HCT116 (cell line): ENCODE data around the gene TLE4. TPM values are rescaled to one million over a fixed set of nuclear protein-coding genes. Genes with fewer than 3 reads are reported as not detected.

Experiments
- ATAC-seq: fragments of 200-7000 bp; cut with Tn5 transposase; 2 replicates; pipeline ENCODE4 v1.9.1; 2020; ENCODE audit warnings: mild to moderate bottlenecking, moderate library complexity
- BruUV-seq: library from RNA; stranded (reverse); fragments of 400-500 nt; replicated peaks from 2 replicates; lab custom pipeline; 2021; lab: Mats Ljungman, UMichigan
- CTCF ChIA-PET: fragments of 300-600 bp; sonication (Branson Sonifier 250); formaldehyde crosslinking; loops from one replicate; lab custom pipeline; 2021; ENCODE audit warnings: antibody characterized with exemption; lab: Charles Lee
- POLR2A ChIA-PET: fragments of 300-600, 350-600 bp; sonication (Branson Sonifier 250); formaldehyde crosslinking; loops from one replicate; lab custom pipeline; 2021; ENCODE audit warnings: antibody characterized with exemption; lab: Charles Lee
- RAD21 ChIA-PET, 2 experiments: fragments of 300-600 bp; sonication (Branson Sonifier 250); formaldehyde crosslinking; loops; one replicate each; lab custom pipeline; 2023; ENCODE audit warnings: low total read pairs in 2 of 2; ENCODE audit not compliant: uncharacterized antibody in 2 of 2, unreplicated experiment in 2 of 2, low non-redundant PET in 1 of 2; lab: Charles Lee
- DNase-seq: peaks from one replicate; pipeline ENCODE4 v3.0.0-alpha.2; 2010; ENCODE audit warnings: low read depth, low spot score
- H2AFZ ChIP-seq: fragments of 200-600 bp; shearing (Covaris generic), sonication (generic); 2 replicates; pipeline ENCODE4 v1.6.1; 2017; ENCODE audit warnings: low read depth, mixed run types, mixed read lengths, antibody characterized with exemption, low read length; ENCODE audit not compliant: poor library complexity, severe bottlenecking
- H3K27ac ChIP-seq: 2 replicates; pipeline ENCODE4 v1.5.1; 2012; ENCODE audit warnings: low read depth, low read length
- H3K27me3 ChIP-seq: fragments of 200-600 bp; sonication (generic); 2 replicates; pipeline ENCODE4 v1.6.1; 2016; ENCODE audit warnings: mixed run types, low read length, mixed read lengths; ENCODE audit not compliant: insufficient read depth
- H3K36me3 ChIP-seq, 2 experiments: fragments of 200-500 bp in 1 of 2; fragments of 200-600 bp in 1 of 2; sonication (Bioruptor generic) in 1 of 2; sonication (generic) in 1 of 2; 2 replicates each; pipeline versions ENCODE4 v1.5.1 to v1.6.1; 2014 to 2016; ENCODE audit warnings: low read length in 2 of 2, inconsistent platforms in 1 of 2, mixed read lengths in 1 of 2, mixed run types in 1 of 2; ENCODE audit not compliant: insufficient read depth in 2 of 2, control insufficient read depth in 1 of 2
- H3K4me1 ChIP-seq, 2 experiments: fragments of 200-600 bp in 1 of 2; sonication (generic) in 1 of 2; 2 replicates each; pipeline versions ENCODE4 v1.5.1 to v1.6.1; 2012 to 2017; ENCODE audit warnings: low read length in 2 of 2, inconsistent platforms in 1 of 2, mild to moderate bottlenecking in 1 of 2, mixed read lengths in 1 of 2, mixed run types in 1 of 2, moderate library complexity in 1 of 2; ENCODE audit not compliant: insufficient read depth in 2 of 2, control insufficient read depth in 1 of 2
- H3K4me2 ChIP-seq: fragments of 200-600 bp; sonication (generic); 2 replicates; pipeline ENCODE4 v1.6.1; 2017; ENCODE audit warnings: mixed run types, low read length, mixed read lengths
- H3K4me3 ChIP-seq, 2 experiments: fragments of 200-600 bp in 1 of 2; sonication (generic) in 1 of 2; replicated peaks in 1 of 2; 2 replicates each; pipeline ENCODE4 v1.5.1; 2011 to 2016; ENCODE audit warnings: low read length in 2 of 2, control low read depth in 1 of 2, low read depth in 1 of 2, mild to moderate bottlenecking in 1 of 2, mixed read lengths in 1 of 2, mixed run types in 1 of 2
- H3K79me2 ChIP-seq: fragments of 200-600 bp; sonication (generic); 2 replicates; pipeline ENCODE4 v1.6.1; 2017; ENCODE audit warnings: mild to moderate bottlenecking, mixed run types, low read length, moderate library complexity, mixed read lengths; ENCODE audit not compliant: insufficient read depth
- H3K9ac ChIP-seq: fragments of 200-600 bp; sonication (generic); 2 replicates; pipeline ENCODE4 v1.6.1; 2016; ENCODE audit warnings: low read length, mixed read lengths
- H3K9me2 ChIP-seq: fragments of 200-600 bp; sonication (generic), shearing (Covaris generic); 2 replicates; pipeline ENCODE4 v1.6.1; 2017; ENCODE audit warnings: mixed run types, mild to moderate bottlenecking, moderate library complexity; ENCODE audit not compliant: insufficient read depth
- H3K9me3 ChIP-seq, 2 experiments: fragments of 200-500 bp in 1 of 2; fragments of 200-600 bp in 1 of 2; sonication (Bioruptor generic) in 1 of 2; sonication (generic) in 1 of 2; 2 replicates each; pipeline ENCODE4 v1.6.1; 2014 to 2017; ENCODE audit warnings: low read length in 2 of 2, mixed read lengths in 2 of 2, inconsistent platforms in 1 of 2, low read depth in 1 of 2, mild to moderate bottlenecking in 1 of 2, mixed run types in 1 of 2, moderate library complexity in 1 of 2; ENCODE audit not compliant: control insufficient read depth in 1 of 2, insufficient read depth in 1 of 2
- H4K20me1 ChIP-seq: fragments of 200-600 bp; sonication (generic), shearing (Covaris generic); 2 replicates; pipeline ENCODE4 v1.6.1; 2017; ENCODE audit warnings: mixed run types, mild to moderate bottlenecking, moderate library complexity; ENCODE audit not compliant: insufficient read depth
- CEBPB ChIP-seq: IDR thresholded peaks from 2 replicates; pipeline ENCODE4 v1.6.1; 2012; ENCODE audit warnings: low read depth
- EGR1 ChIP-seq: IDR thresholded peaks from 2 replicates; pipeline ENCODE4 v1.6.1; 2012; ENCODE audit warnings: low read depth
- ELF1 ChIP-seq: IDR thresholded peaks from 2 replicates; pipeline ENCODE4 v1.6.1; 2012; ENCODE audit warnings: low read depth, borderline replicate concordance
- EZH2phosphoT487 ChIP-seq: fragments of 200-600 bp; IDR thresholded peaks from 2 replicates; pipeline ENCODE4 v1.6.1; 2018; ENCODE audit warnings: antibody characterized with exemption, borderline replicate concordance
- JUND ChIP-seq: IDR thresholded peaks from 2 replicates; pipeline ENCODE4 v1.6.1; 2012
- POLR2A ChIP-seq: IDR thresholded peaks from 2 replicates; pipeline ENCODE4 v1.7.0; 2011; ENCODE audit warnings: borderline replicate concordance; ENCODE audit not compliant: insufficient read depth, insufficient read length; ENCODE audit errors: extremely low read depth
- POLR2AphosphoS5 ChIP-seq: IDR thresholded peaks from 2 replicates; pipeline ENCODE4 v1.6.1; 2011; ENCODE audit warnings: mild to moderate bottlenecking, low read depth, low read length, moderate library complexity
- RAD21 ChIP-seq: IDR thresholded peaks from 2 replicates; pipeline ENCODE4 v1.6.1; 2012; ENCODE audit warnings: low read depth, mild to moderate bottlenecking
- REST ChIP-seq: IDR thresholded peaks from 2 replicates; pipeline ENCODE4 v1.6.1; 2012; ENCODE audit warnings: low read depth
- SIN3A ChIP-seq: IDR thresholded peaks from 2 replicates; pipeline ENCODE4 v1.6.1; 2012; ENCODE audit warnings: low read depth
- SP1 ChIP-seq: IDR thresholded peaks from 2 replicates; pipeline ENCODE4 v1.6.1; 2012; ENCODE audit warnings: low read depth
- SRF ChIP-seq: IDR thresholded peaks from 2 replicates; pipeline ENCODE4 v1.6.1; 2012; ENCODE audit warnings: low read depth
- TCF7L2 ChIP-seq: IDR thresholded peaks from 2 replicates; pipeline ENCODE4 v1.7.0; 2011; ENCODE audit warnings: borderline replicate concordance, inconsistent platforms; ENCODE audit not compliant: insufficient read depth, insufficient read length; ENCODE audit errors: extremely low read depth
- YY1 ChIP-seq: IDR thresholded peaks from 2 replicates; pipeline ENCODE4 v1.6.1; 2011; ENCODE audit warnings: low read length, low read depth, moderate library complexity, mild to moderate bottlenecking; ENCODE audit not compliant: insufficient replicate concordance; ENCODE audit errors: extremely low read depth
- ZFX ChIP-seq: fragments of 450-650 bp; IDR thresholded peaks from 2 replicates; pipeline ENCODE4 v1.6.1; 2017
- ZNF274 ChIP-seq: fragments of 200-500 bp; sonication (Bioruptor generic); IDR thresholded peaks from 2 replicates; pipeline ENCODE4 v1.6.1; 2014; ENCODE audit warnings: mild to moderate bottlenecking, low read depth, low read length, inconsistent platforms
- intact Hi-C: fragments of 100-400 bp; cut with micrococcal nuclease; formaldehyde crosslinking; loops from 2 replicates; pipeline ENCODE4 v1.10.0; 2022
- total RNA-seq: library from RNA; stranded (reverse); gene quantifications from one replicate; pipeline ENCODE4 v1.2.1, GENCODE V29; 2021; ENCODE audit not compliant: unreplicated experiment
- TF ChIP-seq, protein P1 (sequence below): IDR thresholded peaks from 2 replicates; pipeline ENCODE4 v1.6.1; 2012

The TLE4 gene
- total RNA-seq, 1 experiment from 2014 or later: 0.39 TPM

DNA sequence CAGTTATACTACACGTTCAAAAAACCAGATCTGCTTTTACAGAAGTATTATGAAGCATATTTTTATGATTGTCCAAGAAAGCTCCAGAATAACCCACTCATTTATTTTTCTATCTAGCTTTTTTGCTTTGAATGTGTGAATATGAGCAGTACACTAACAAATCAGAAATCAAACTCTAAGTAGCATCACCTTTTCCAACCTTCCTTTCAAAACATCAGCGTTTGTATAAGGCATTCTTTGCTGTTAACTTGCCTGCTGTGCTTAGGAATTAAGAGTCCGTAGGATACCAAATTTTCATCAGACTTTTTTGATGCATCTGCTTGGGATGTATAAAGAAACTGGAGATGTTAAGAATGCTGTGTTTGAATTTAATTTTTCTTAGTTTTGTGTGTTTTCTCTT is 3.8 kb downstream of the TLE4 start:
- no peaks in the 10 kb centered on the region for H4K20me1 ChIP-seq
- no peaks in the 10 kb centered on the region for H3K79me2 ChIP-seq
- intact Hi-C loops: no loop called here
- no peaks in the 10 kb centered on the region for H3K4me1 ChIP-seq
- ChIA-PET RAD21 (no interaction called here), CTCF (no interaction called here), POLR2A (no interaction called here)
- no peak overlapping the region for H3K4me2 ChIP-seq
- no peak overlapping the region for H3K4me3 ChIP-seq
- no peak overlapping the region for H3K27ac ChIP-seq
- BruUV-seq: no TSS peak
- TF ChIP-seq SP1: no peak
- no peak for TF ChIP-seq POLR2AphosphoS5
- TF ChIP-seq ZNF274: no peak
- no peak for TF ChIP-seq ELF1
- DNase-seq (no peak), ATAC-seq (no peak)
- H3K36me3 ChIP-seq: no peaks in the 10 kb centered on the region
- H3K27me3 ChIP-seq: no peaks in the 10 kb centered on the region
- peaks cover 0 to 4% of the 10 kb centered on the region in 2 experiments; a peak in 2 of 4 replicates for H3K9me3 ChIP-seq
- no peak overlapping the region for H2AFZ ChIP-seq
- no peaks in the 10 kb centered on the region for H3K9me2 ChIP-seq
- H3K9ac ChIP-seq: no peak overlapping the region

DNA sequence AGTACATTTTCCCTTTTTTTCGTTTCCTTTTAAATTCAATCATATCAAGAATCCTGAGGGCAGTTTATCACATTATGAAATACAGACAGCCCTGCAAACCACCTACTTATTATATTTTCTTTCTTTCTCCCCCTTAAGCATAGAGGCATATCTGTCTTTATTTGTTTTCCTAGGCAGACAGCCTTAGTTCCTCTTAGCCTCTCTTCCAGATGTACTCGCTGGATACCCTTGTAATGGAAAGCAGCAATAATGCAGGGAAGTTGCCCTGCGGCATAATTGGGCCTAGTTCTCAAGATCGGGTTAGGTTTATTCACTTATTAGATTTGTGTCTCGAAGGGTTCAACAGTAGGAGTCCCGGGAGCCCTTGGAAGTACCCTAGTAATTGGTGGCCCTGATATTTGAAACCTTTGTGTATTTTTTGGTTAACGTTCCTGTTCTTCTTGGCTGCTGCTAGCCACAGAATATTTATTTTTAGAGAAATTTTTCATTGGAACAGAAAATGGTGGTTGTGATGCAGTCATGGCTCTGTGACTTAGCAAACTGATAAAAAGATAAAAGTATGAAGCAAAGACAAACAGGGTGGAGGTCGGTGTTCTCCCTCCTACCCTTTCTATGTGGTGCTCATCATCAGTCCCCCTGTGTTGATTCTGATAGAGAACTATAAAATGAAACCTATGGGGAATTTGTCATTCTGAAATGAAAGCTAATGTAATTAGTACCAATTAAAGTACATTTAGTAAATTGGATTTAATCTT is 6.4 kb downstream of the TLE4 start:
- Histone ChIP-seq H3K9me2 (no peaks in the 10 kb centered on the region), H3K36me3 (no peaks in the 10 kb centered on the region), H3K4me3 (no peak overlapping the region), H4K20me1 (no peaks in the 10 kb centered on the region), H3K27me3 (no peaks in the 10 kb centered on the region), H3K4me2 (no peak overlapping the region), H2AFZ (no peak overlapping the region), H3K79me2 (no peaks in the 10 kb centered on the region), H3K4me1 (no peaks in the 10 kb centered on the region), H3K27ac (no peak overlapping the region), H3K9ac (no peak overlapping the region), H3K9me3 (peaks cover 0 to 17% of the 10 kb centered on the region in 2 experiments; a peak in 2 of 4 replicates)
- ChIA-PET CTCF (no interaction called here), POLR2A (no interaction called here), RAD21 (no interaction called here)
- intact Hi-C loops: no loop called here
- ATAC-seq (no peak), DNase-seq (no peak)
- BruUV-seq: no TSS peak
- TF ChIP-seq YY1 (no peak), ZFX (no peak), TCF7L2 (no peak), JUND (no peak), ELF1 (no peak), CEBPB (no peak), SRF (no peak), POLR2AphosphoS5 (no peak), EZH2phosphoT487 (no peak), ZNF274 (no peak), POLR2A (no peak), SIN3A (no peak), EGR1 (no peak), RAD21 (no peak), REST (no peak)
- TF ChIP-seq, protein P1, sequence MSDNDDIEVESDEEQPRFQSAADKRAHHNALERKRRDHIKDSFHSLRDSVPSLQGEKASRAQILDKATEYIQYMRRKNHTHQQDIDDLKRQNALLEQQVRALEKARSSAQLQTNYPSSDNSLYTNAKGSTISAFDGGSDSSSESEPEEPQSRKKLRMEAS: no peak
